Ishikawa (cell line): ENCODE data around the gene AKAP6.

ENCODE experiments used
- CEBPB ChIP-seq: IDR thresholded peaks from 2 replicates; pipeline ENCODE4 v1.6.1; 2012
- CREB1 ChIP-seq: IDR thresholded peaks from 2 replicates; pipeline ENCODE4 v1.6.1; 2012; ENCODE audit warnings: low read depth
- EGR1 ChIP-seq: IDR thresholded peaks from 2 replicates; pipeline ENCODE4 v1.6.1; 2012
- EP300 ChIP-seq: IDR thresholded peaks from 2 replicates; pipeline ENCODE4 v1.6.1; 2012; ENCODE audit warnings: borderline replicate concordance
- FOXM1 ChIP-seq: IDR thresholded peaks from 2 replicates; pipeline ENCODE4 v1.6.1; 2012; ENCODE audit warnings: low read depth, borderline replicate concordance
- MAX ChIP-seq: IDR thresholded peaks from 2 replicates; pipeline ENCODE4 v1.6.1; 2012
- NFIC ChIP-seq: IDR thresholded peaks from 2 replicates; pipeline ENCODE4 v1.6.1; 2012
- RAD21 ChIP-seq: IDR thresholded peaks from 2 replicates; pipeline ENCODE4 v1.6.1; 2012; ENCODE audit warnings: low read depth
- TAF1 ChIP-seq: IDR thresholded peaks from 2 replicates; pipeline ENCODE4 v1.6.1; 2012; ENCODE audit warnings: low read depth, mild to moderate bottlenecking
- TCF12 ChIP-seq: IDR thresholded peaks from 2 replicates; pipeline ENCODE4 v1.6.1; 2012; ENCODE audit warnings: low read depth
- TEAD4 ChIP-seq: IDR thresholded peaks from 2 replicates; pipeline ENCODE4 v1.6.1; 2012
- YY1 ChIP-seq: IDR thresholded peaks from 2 replicates; pipeline ENCODE4 v1.6.1; 2012; ENCODE audit warnings: low read depth
- ZBTB7A ChIP-seq: IDR thresholded peaks from 2 replicates; pipeline ENCODE4 v1.6.1; 2012; ENCODE audit warnings: low read depth
- TF ChIP-seq, protein P1 (sequence below): IDR thresholded peaks from 2 replicates; pipeline ENCODE4 v1.6.1; 2012
- TF ChIP-seq, protein P2 (sequence below): IDR thresholded peaks from 2 replicates; pipeline ENCODE4 v1.6.1; 2012; ENCODE audit warnings: low read depth, mild to moderate bottlenecking

AKAP6 gene

GRCh38 chr14:32800320-32800719 lies 471.2 kb downstream of the AKAP6 start:
- no peak for TF ChIP-seq EP300

- TF ChIP-seq RAD21 (no peak), TCF12 (no peak), EP300 (no peak), FOXM1 (no peak), CEBPB (no peak), ZBTB7A (no peak), TAF1 (no peak), YY1 (no peak), MAX (no peak), EGR1 (no peak), NFIC (no peak), CREB1 (no peak), TEAD4 (no peak)
- TF ChIP-seq, protein P1, sequence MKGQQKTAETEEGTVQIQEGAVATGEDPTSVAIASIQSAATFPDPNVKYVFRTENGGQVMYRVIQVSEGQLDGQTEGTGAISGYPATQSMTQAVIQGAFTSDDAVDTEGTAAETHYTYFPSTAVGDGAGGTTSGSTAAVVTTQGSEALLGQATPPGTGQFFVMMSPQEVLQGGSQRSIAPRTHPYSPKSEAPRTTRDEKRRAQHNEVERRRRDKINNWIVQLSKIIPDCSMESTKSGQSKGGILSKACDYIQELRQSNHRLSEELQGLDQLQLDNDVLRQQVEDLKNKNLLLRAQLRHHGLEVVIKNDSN, result no peak
- TF ChIP-seq, protein P2, sequence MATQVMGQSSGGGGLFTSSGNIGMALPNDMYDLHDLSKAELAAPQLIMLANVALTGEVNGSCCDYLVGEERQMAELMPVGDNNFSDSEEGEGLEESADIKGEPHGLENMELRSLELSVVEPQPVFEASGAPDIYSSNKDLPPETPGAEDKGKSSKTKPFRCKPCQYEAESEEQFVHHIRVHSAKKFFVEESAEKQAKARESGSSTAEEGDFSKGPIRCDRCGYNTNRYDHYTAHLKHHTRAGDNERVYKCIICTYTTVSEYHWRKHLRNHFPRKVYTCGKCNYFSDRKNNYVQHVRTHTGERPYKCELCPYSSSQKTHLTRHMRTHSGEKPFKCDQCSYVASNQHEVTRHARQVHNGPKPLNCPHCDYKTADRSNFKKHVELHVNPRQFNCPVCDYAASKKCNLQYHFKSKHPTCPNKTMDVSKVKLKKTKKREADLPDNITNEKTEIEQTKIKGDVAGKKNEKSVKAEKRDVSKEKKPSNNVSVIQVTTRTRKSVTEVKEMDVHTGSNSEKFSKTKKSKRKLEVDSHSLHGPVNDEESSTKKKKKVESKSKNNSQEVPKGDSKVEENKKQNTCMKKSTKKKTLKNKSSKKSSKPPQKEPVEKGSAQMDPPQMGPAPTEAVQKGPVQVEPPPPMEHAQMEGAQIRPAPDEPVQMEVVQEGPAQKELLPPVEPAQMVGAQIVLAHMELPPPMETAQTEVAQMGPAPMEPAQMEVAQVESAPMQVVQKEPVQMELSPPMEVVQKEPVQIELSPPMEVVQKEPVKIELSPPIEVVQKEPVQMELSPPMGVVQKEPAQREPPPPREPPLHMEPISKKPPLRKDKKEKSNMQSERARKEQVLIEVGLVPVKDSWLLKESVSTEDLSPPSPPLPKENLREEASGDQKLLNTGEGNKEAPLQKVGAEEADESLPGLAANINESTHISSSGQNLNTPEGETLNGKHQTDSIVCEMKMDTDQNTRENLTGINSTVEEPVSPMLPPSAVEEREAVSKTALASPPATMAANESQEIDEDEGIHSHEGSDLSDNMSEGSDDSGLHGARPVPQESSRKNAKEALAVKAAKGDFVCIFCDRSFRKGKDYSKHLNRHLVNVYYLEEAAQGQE, result no peak
Observed at GRCh38 chr14:32802295-32802694, 473.2 kb downstream of the AKAP6 start.

GRCh38 chr14:32805979-32806378 lies 476.9 kb downstream of the AKAP6 start:
- no peak for TF ChIP-seq FOXM1
- TF ChIP-seq CEBPB, result no peak
- no peak for TF ChIP-seq EP300
- no peak for TF ChIP-seq MAX
- no peak for TF ChIP-seq TAF1

GRCh38 chr14:32808644-32809043 lies 479.5 kb downstream of the AKAP6 start:
- TF ChIP-seq TEAD4, result no peak
- TF ChIP-seq, protein P2, result no peak
- no peak for TF ChIP-seq MAX
- TF ChIP-seq CREB1, result no peak
- no peak for TF ChIP-seq ZBTB7A
- TF ChIP-seq TAF1, result no peak
- TF ChIP-seq TCF12, result no peak
- TF ChIP-seq CEBPB, result no peak
- TF ChIP-seq, protein P1, result no peak
- TF ChIP-seq YY1, result no peak
- TF ChIP-seq RAD21, result no peak
- no peak for TF ChIP-seq NFIC

DNA sequence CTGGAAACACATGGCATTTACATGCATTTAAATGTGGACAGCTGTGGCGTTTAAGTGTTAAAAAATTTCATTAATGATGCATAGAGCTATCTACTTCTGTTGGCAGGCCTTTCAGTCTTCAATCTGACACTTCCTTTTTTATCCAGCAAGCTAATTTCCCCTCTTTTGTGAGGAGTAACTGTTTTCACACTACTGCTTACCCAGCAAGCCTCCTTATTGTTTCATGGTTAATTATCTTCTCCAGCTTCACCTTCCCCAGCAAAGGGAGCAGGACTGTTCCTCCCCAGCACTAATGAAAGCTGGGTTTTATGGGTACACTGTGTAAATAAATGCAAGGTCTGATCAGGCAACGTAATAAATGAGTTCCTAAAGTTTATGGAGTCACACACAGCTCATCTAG lies 480.2 kb downstream of the AKAP6 start:
- TF ChIP-seq CREB1 (no peak), CEBPB (no peak), EP300 (no peak), EGR1 (no peak), YY1 (no peak), ZBTB7A (no peak), TCF12 (no peak), TAF1 (no peak), NFIC (no peak), TEAD4 (no peak), FOXM1 (no peak), RAD21 (no peak), MAX (no peak)
- TF ChIP-seq, protein P1, result no peak
- TF ChIP-seq, protein P2, result no peak
